SH-SY5Y (cell line): ENCODE results near the gene MGP.

Source experiments
- GATA2 ChIP-seq: IDR thresholded peaks from 2 replicates; pipeline ENCODE4 v1.6.1; 2011; ENCODE audit warnings: mild to moderate bottlenecking, low read depth, low read length
- GATA3 ChIP-seq: IDR thresholded peaks from 2 replicates; pipeline ENCODE4 v1.6.1; 2011; ENCODE audit warnings: low read depth, mild to moderate bottlenecking, low read length, moderate library complexity

DNA sequence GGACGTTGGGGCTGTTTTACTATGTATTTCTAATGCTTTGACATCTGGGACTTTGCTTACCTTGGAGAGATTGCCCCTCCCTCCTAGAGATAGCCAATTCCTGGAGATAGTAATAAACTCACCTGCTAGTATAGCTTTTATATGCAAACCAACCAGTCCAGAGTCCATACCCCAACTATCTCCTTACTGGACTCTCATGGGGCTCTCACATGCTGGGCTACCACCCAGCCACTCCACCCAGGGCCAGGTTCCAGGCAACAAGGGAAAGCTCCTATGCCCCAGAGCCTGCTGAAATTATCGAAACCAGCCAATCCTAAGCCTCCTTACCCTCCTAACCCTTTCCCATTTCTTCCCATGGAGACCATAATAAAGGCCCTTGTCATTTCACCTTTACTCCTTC lies 25.5 kb upstream of the MGP start:
- TF ChIP-seq GATA2 (no peak), GATA3 (no peak)
